GM19463 (cell line): ENCODE measurements around the gene PDE4B.

Experiments
- ATAC-seq: cut with Tn5 transposase; IDR thresholded peaks from one replicate; pipeline ENCODE4 v1.9.1; 2021; ENCODE audit warnings: mild to moderate bottlenecking, moderate library complexity; ENCODE audit not compliant: unreplicated experiment

The PDE4B gene

GRCh38 chr1:66226985-66227384, 434.3 kb downstream of the PDE4B start:
- no peak for ATAC-seq

- no peak for ATAC-seq
Measured at GRCh38 chr1:66227966-66228365, 435.3 kb downstream of the PDE4B start.

- ATAC-seq, result no peak
Measured at GRCh38 chr1:66231217-66231616, 438.5 kb downstream of the PDE4B start.

- no peak for ATAC-seq
Measured at GRCh38 chr1:66231681-66232463, 439.2 kb downstream of the PDE4B start.

- ATAC-seq, result no peak
Measured at GRCh38 chr1:66237042-66237441, 444.3 kb downstream of the PDE4B start.

GRCh38 chr1:66237722-66238479, 445.2 kb downstream of the PDE4B start:
- no peak for ATAC-seq

GRCh38 chr1:66239834-66240233, 447.1 kb downstream of the PDE4B start:
- no peak for ATAC-seq

GRCh38 chr1:66240491-66241484, 448.1 kb downstream of the PDE4B start:
- ATAC-seq, result no peak

GRCh38 chr1:66242646-66243547, 450.2 kb downstream of the PDE4B start:
- peak; percentile 73 for ATAC-seq

- ATAC-seq, result peak; percentile 39
Measured at GRCh38 chr1:66243548-66244130, 450.9 kb downstream of the PDE4B start.

- ATAC-seq, result no peak
Measured at GRCh38 chr1:66244429-66244828, 451.7 kb downstream of the PDE4B start.

GRCh38 chr1:66245691-66246090, 453.0 kb downstream of the PDE4B start:
- no peak for ATAC-seq

GRCh38 chr1:66246351-66247269, 453.9 kb downstream of the PDE4B start:
- ATAC-seq, result no peak

GRCh38 chr1:66247415-66248208, 454.9 kb downstream of the PDE4B start:
- ATAC-seq, result peak; percentile 48

GRCh38 chr1:66248257-66248656, 455.6 kb downstream of the PDE4B start:
- no peak for ATAC-seq

GRCh38 chr1:66248746-66249145, 456.1 kb downstream of the PDE4B start:
- ATAC-seq, result no peak

GRCh38 chr1:66250075-66250474, 457.4 kb downstream of the PDE4B start:
- ATAC-seq, result no peak

GRCh38 chr1:66250478-66250877, 457.8 kb downstream of the PDE4B start:
- ATAC-seq, result no peak
